AG10803 (cell line): ENCODE data around the gene SH3RF3.

ENCODE experiments used
- DNase-seq: peaks from one replicate; pipeline ENCODE4 v3.0.0; 2010; ENCODE audit warnings: low read depth
- H3K4me3 ChIP-seq: 2 replicates; pipeline ENCODE4 v1.5.1; 2011; ENCODE audit warnings: mild to moderate bottlenecking, low read length, control low read depth
- CTCF ChIP-seq: conservative IDR thresholded peaks from 2 replicates; pipeline ENCODE4 v1.5.1; 2011; ENCODE audit warnings: mild to moderate bottlenecking, low read length, control low read depth, inconsistent platforms

The SH3RF3 gene

GRCh38 chr2:109508556-109508955 is 379.6 kb downstream of the SH3RF3 start:
- H3K4me3 ChIP-seq = no peak overlapping the region
- TF ChIP-seq CTCF = no peak
- no peak for DNase-seq

GRCh38 chr2:109510136-109511028 is 381.4 kb downstream of the SH3RF3 start:
- no peak overlapping the region for H3K4me3 ChIP-seq
- peak; percentile 70 for DNase-seq
- TF ChIP-seq CTCF = peak; percentile 98

GRCh38 chr2:109511168-109511567 is 382.2 kb downstream of the SH3RF3 start:
- no peak for DNase-seq
- TF ChIP-seq CTCF = no peak
- no peak overlapping the region for H3K4me3 ChIP-seq

- no peak overlapping the region for H3K4me3 ChIP-seq
- TF ChIP-seq CTCF = no peak
- DNase-seq = no peak
These were observed 383.1 kb downstream of the SH3RF3 start for GRCh38 chr2:109512076-109512475.

GRCh38 chr2:109513230-109513629 is 384.2 kb downstream of the SH3RF3 start:
- DNase-seq = no peak
- no peak for TF ChIP-seq CTCF
- H3K4me3 ChIP-seq = no peak overlapping the region

GRCh38 chr2:109513749-109514588 is 385.0 kb downstream of the SH3RF3 start:
- H3K4me3 ChIP-seq = peak overlapping the region; percentile 13
- DNase-seq = peak; percentile 97
- TF ChIP-seq CTCF = no peak

- no peak for TF ChIP-seq CTCF
- no peak for DNase-seq
- no peak overlapping the region for H3K4me3 ChIP-seq
These were observed 385.9 kb downstream of the SH3RF3 start for GRCh38 chr2:109514857-109515256.
